A673 (cell line): Measurements from ENCODE around the gene KPNB1.

Source experiments
- CTCF ChIP-seq: fragments of 300-800, 200-600 bp; sonication (generic); conservative IDR thresholded peaks from 2 replicates; pipeline ENCODE4 v1.5.1; 2017; ENCODE audit warnings: low read depth, mild to moderate bottlenecking, antibody characterized with exemption, low read length, moderate library complexity, mixed read lengths
- EZH2 ChIP-seq: fragments of 200-600 bp; sonication (generic); IDR thresholded peaks from 2 replicates; pipeline ENCODE4 v1.6.1; 2017; ENCODE audit warnings: borderline replicate concordance, low read depth, mild to moderate bottlenecking, mixed read lengths, antibody characterized with exemption, low read length; ENCODE audit not compliant: poor library complexity, severe bottlenecking

GRCh38 chr17:47709594-47709993, 59.9 kb downstream of the KPNB1 start:
- no peak for TF ChIP-seq EZH2
- TF ChIP-seq CTCF: no peak
